H1 (cell line): ENCODE results near the gene TMEM79. TPM values are rescaled to one million over a fixed set of nuclear protein-coding genes. Genes with fewer than 3 reads are reported as not detected.

Experiments used
- CTCF ChIA-PET: fragments of 300-600 bp; sonication (Branson Sonifier 250); formaldehyde crosslinking; loops from one replicate; lab custom pipeline; 2021; ENCODE audit not compliant: partially characterized antibody; lab: Charles Lee
- POLR2A ChIA-PET: fragments of 300-600 bp; sonication (Branson Sonifier 250); formaldehyde crosslinking; loops from one replicate; lab custom pipeline; 2021; ENCODE audit warnings: inconsistent platforms; ENCODE audit not compliant: partially characterized antibody; lab: Charles Lee
- DNase-seq, 2 experiments: peaks; one replicate each; pipeline versions ENCODE4 v3.0.0 to v3.0.0-alpha.2; 2010 to 2022; ENCODE audit warnings: low spot score in 2 of 2, low read depth in 1 of 2, mixed read lengths in 1 of 2
- FAIRE-seq: peaks from 2 replicates; lab custom pipeline; 2011; peaks lifted over from hg19 to GRCh38; lab: Jason Lieb, UNC
- H2AFZ ChIP-seq: 2 replicates; pipeline ENCODE4 v1.8.1; 2012; ENCODE audit warnings: low read length, inconsistent platforms
- H2AK5ac ChIP-seq: 2 replicates; pipeline ENCODE4 v1.6.1; 2013; ENCODE audit warnings: low read depth, low read length
- H2BK120ac ChIP-seq: replicated peaks from 2 replicates; pipeline ENCODE3; 2013; ENCODE audit warnings: low read depth, low read length, inconsistent platforms
- H2BK12ac ChIP-seq: 2 replicates; pipeline ENCODE4 v1.6.1; 2013; ENCODE audit warnings: low read depth, low read length
- H2BK15ac ChIP-seq: 2 replicates; pipeline ENCODE4 v1.6.1; 2013; ENCODE audit warnings: low read length
- H2BK20ac ChIP-seq: 2 replicates; pipeline ENCODE4 v1.6.1; 2013; ENCODE audit warnings: low read length
- H2BK5ac ChIP-seq: 2 replicates; pipeline ENCODE4 v1.6.1; 2013; ENCODE audit warnings: low read depth, low read length
- H3K14ac ChIP-seq: 2 replicates; pipeline ENCODE4 v1.6.1; 2013; ENCODE audit warnings: inconsistent platforms; ENCODE audit not compliant: insufficient read length
- H3K18ac ChIP-seq: 2 replicates; pipeline ENCODE4 v1.6.1; 2013; ENCODE audit warnings: low read length; ENCODE audit errors: extremely low read depth
- H3K23ac ChIP-seq: 2 replicates; pipeline ENCODE4 v1.6.1; 2013; ENCODE audit warnings: inconsistent platforms; ENCODE audit not compliant: insufficient read length
- H3K23me2 ChIP-seq: 2 replicates; pipeline ENCODE4 v1.6.1; 2013; ENCODE audit warnings: low read depth, low read length
- H3K27ac ChIP-seq: 2 replicates; pipeline ENCODE4 v1.6.1; 2011; ENCODE audit warnings: low read depth, low read length, inconsistent platforms
- H3K27me3 ChIP-seq, 4 experiments: replicated peaks in 1 of 4; 1 replicate in 1 of 4; 2 replicates in 3 of 4; pipeline versions ENCODE4 v1.6.1 to v1.8.1; 2011 to 2013; ENCODE audit warnings: low read length in 3 of 4, mild to moderate bottlenecking in 3 of 4, inconsistent platforms in 2 of 4, mixed read lengths in 2 of 4, moderate library complexity in 1 of 4; ENCODE audit not compliant: control insufficient read depth in 3 of 4, insufficient read depth in 3 of 4; ENCODE audit errors: extremely low read depth in 1 of 4
- H3K36me3 ChIP-seq, 4 experiments: 2 replicates each; pipeline versions ENCODE4 v1.6.1 to v1.8.1; 2011 to 2013; ENCODE audit warnings: mild to moderate bottlenecking in 4 of 4, low read length in 3 of 4, moderate library complexity in 2 of 4, control low read depth in 1 of 4, inconsistent platforms in 1 of 4; ENCODE audit not compliant: insufficient read depth in 4 of 4, control insufficient read depth in 2 of 4
- H3K4ac ChIP-seq: replicated peaks from 2 replicates; pipeline ENCODE3; 2013; ENCODE audit warnings: low read length, low read depth, mixed read lengths, inconsistent platforms; ENCODE audit not compliant: insufficient read length
- H3K4me1 ChIP-seq, 4 experiments: replicated peaks in 1 of 4; 1 replicate in 1 of 4; 2 replicates in 3 of 4; pipeline versions ENCODE4 v1.6.1 to v1.8.1; 2011 to 2013; ENCODE audit warnings: low read length in 3 of 4, inconsistent platforms in 2 of 4, mixed read lengths in 1 of 4; ENCODE audit not compliant: insufficient read depth in 4 of 4, control insufficient read depth in 3 of 4
- H3K4me2 ChIP-seq, 2 experiments: 2 replicates each; pipeline versions ENCODE4 v1.6.1 to v1.8.1; 2011 to 2013; ENCODE audit warnings: low read depth in 2 of 2, low read length in 2 of 2, control low read depth in 1 of 2, inconsistent platforms in 1 of 2, mild to moderate bottlenecking in 1 of 2; ENCODE audit not compliant: insufficient read depth in 1 of 2
- H3K4me3 ChIP-seq, 4 experiments: fragments of 200-600, 300-600 bp in 1 of 4; sonication (generic), shearing (Covaris generic), sonication (Bioruptor Twin) in 1 of 4; 2 replicates each; pipeline versions ENCODE4 v1.5.1 to v1.8.1; 2011 to 2016; ENCODE audit warnings: low read length in 4 of 4, low read depth in 3 of 4, control low read depth in 2 of 4, inconsistent platforms in 2 of 4, mild to moderate bottlenecking in 2 of 4, mixed read lengths in 1 of 4, moderate library complexity in 1 of 4; ENCODE audit not compliant: insufficient read depth in 2 of 4; ENCODE audit errors: extremely low read depth in 1 of 4
- H3K56ac ChIP-seq: replicated peaks from 2 replicates; pipeline ENCODE3; 2013; ENCODE audit warnings: low read depth, mild to moderate bottlenecking, mixed read lengths, low read length, inconsistent platforms; ENCODE audit not compliant: insufficient read length
- H3K79me1 ChIP-seq: 2 replicates; pipeline ENCODE4 v1.6.1; 2013; ENCODE audit warnings: low read depth, low read length, control low read depth
- H3K79me2 ChIP-seq, 2 experiments: 2 replicates each; pipeline versions ENCODE4 v1.6.1 to v1.8.1; 2012 to 2013; ENCODE audit warnings: low read length in 2 of 2, mild to moderate bottlenecking in 2 of 2, inconsistent platforms in 1 of 2; ENCODE audit not compliant: insufficient read depth in 2 of 2, control insufficient read depth in 1 of 2
- H3K9ac ChIP-seq, 4 experiments: replicated peaks in 1 of 4; 1 replicate in 1 of 4; 2 replicates in 3 of 4; pipeline versions ENCODE4 v1.6.1 to v1.8.1; 2011 to 2013; ENCODE audit warnings: low read depth in 3 of 4, low read length in 3 of 4, control low read depth in 2 of 4, mild to moderate bottlenecking in 2 of 4, moderate library complexity in 2 of 4, inconsistent platforms in 1 of 4; ENCODE audit errors: extremely low read depth in 1 of 4
- H3K9me3 ChIP-seq, 2 experiments: 2 replicates each; pipeline versions ENCODE4 v1.6.1 to v1.8.1; 2012 to 2013; ENCODE audit warnings: mild to moderate bottlenecking in 2 of 2, moderate library complexity in 2 of 2, control low read depth in 1 of 2, inconsistent platforms in 1 of 2, low read depth in 1 of 2, low read length in 1 of 2, mixed read lengths in 1 of 2; ENCODE audit not compliant: insufficient read depth in 2 of 2
- H4K20me1 ChIP-seq, 2 experiments: replicated peaks in 1 of 2; 2 replicates each; pipeline versions ENCODE3 to v1.8.1; 2011 to 2013; ENCODE audit warnings: inconsistent platforms in 2 of 2, low read length in 2 of 2, mild to moderate bottlenecking in 1 of 2; ENCODE audit not compliant: insufficient read depth in 2 of 2, control insufficient read depth in 1 of 2
- H4K5ac ChIP-seq: 2 replicates; pipeline ENCODE4 v1.6.1; 2013; ENCODE audit warnings: low read length, low read depth, mixed read lengths, inconsistent platforms; ENCODE audit not compliant: insufficient read length
- H4K8ac ChIP-seq: 2 replicates; pipeline ENCODE4 v1.8.0; 2013; ENCODE audit warnings: mild to moderate bottlenecking, moderate library complexity, low read length, inconsistent platforms; ENCODE audit not compliant: insufficient read depth; ENCODE audit errors: extremely low read depth
- H4K91ac ChIP-seq: replicated peaks from 2 replicates; pipeline ENCODE3; 2013; ENCODE audit warnings: low read length, mixed read lengths, inconsistent platforms; ENCODE audit not compliant: insufficient read length
- BACH1 ChIP-seq: IDR thresholded peaks from 2 replicates; pipeline ENCODE4 v1.6.1; 2012; ENCODE audit warnings: low read length, improper control_type of control experiment
- EGR1 ChIP-seq: IDR thresholded peaks from 2 replicates; pipeline ENCODE4 v1.6.1; 2011; ENCODE audit warnings: low read depth, low read length, borderline replicate concordance
- EP300 ChIP-seq, 2 experiments: IDR thresholded peaks; 1 replicate in 1 of 2; 2 replicates in 1 of 2; pipeline ENCODE4 v1.6.1; 2011 to 2012; ENCODE audit warnings: low read depth in 2 of 2, low read length in 2 of 2, mild to moderate bottlenecking in 2 of 2, borderline replicate concordance in 1 of 2, inconsistent platforms in 1 of 2, moderate library complexity in 1 of 2
- POU5F1 ChIP-seq: IDR thresholded peaks from 2 replicates; pipeline ENCODE4 v1.6.1; 2011; ENCODE audit warnings: low read depth, mild to moderate bottlenecking, low read length, moderate library complexity
- RAD21 ChIP-seq, 2 experiments: IDR thresholded peaks in 1 of 2; conservative IDR thresholded peaks in 1 of 2; 2 replicates each; pipeline ENCODE4 v1.6.1; 2011; ENCODE audit warnings: low read depth in 2 of 2, low read length in 2 of 2, improper control_type of control experiment in 1 of 2, inconsistent platforms in 1 of 2, mild to moderate bottlenecking in 1 of 2, moderate library complexity in 1 of 2
- RXRA ChIP-seq: IDR thresholded peaks from 2 replicates; pipeline ENCODE4 v1.6.1; 2011; ENCODE audit warnings: low read depth, mild to moderate bottlenecking, low read length, moderate library complexity; ENCODE audit not compliant: insufficient read depth
- WGBS, 2 experiments: shearing (Covaris generic) in 1 of 2; methylation state at CpG; one replicate each; pipeline versions ENCODE4 v1.1.6 to v1.1.7; 2013 to 2015; ENCODE audit warnings: low lambda C conversion rate in 2 of 2, mixed read lengths in 2 of 2, inconsistent platforms in 1 of 2, low coverage in 1 of 2, missing lambda C conversion rate in 1 of 2; ENCODE audit not compliant: insufficient replicate concordance in 2 of 2, insufficient coverage in 1 of 2, insufficient read length in 1 of 2; ENCODE audit errors: extremely low coverage in 1 of 2, missing lambda C conversion rate in 1 of 2; 5-methylcytosine and 5-hydroxymethylcytosine counted together
- polyA plus RNA-seq, 7 experiments: library from polyadenylated mRNA; depleted of rRNA in 3 of 7; stranded (reverse) in 5 of 7; unstranded in 2 of 7; fragments of >200 nt in 5 of 7; fragments of 200-250 nt in 2 of 7; gene quantifications; 1 replicate in 5 of 7; 2 replicates in 1 of 7; 4 replicates in 1 of 7; pipeline versions ENCODE4 v1.2.1 to v1.2.3, GENCODE V29; 2011 to 2013; ENCODE audit warnings: missing spikeins in 2 of 7, mixed read lengths in 2 of 7
- total RNA-seq: library from RNA; stranded (reverse); fragmentation: NEBNext Ultra II Directional; extraction: Animal tissue kit (Norgen Biotek cat#: 25700); gene quantifications from 2 replicates; pipeline ENCODE4 v1.2.1, GENCODE V29; 2021
- TF ChIP-seq, protein P1 (sequence below): IDR thresholded peaks from 2 replicates; pipeline ENCODE4 v1.6.1; 2012; ENCODE audit warnings: inconsistent platforms

TMEM79 gene
- total and polyA plus RNA-seq, 2 of the 8 experiments (the other 6 are each of a cell fraction or from before 2014, with no cell fraction given), result 2.1 to 2.3 TPM

DNA sequence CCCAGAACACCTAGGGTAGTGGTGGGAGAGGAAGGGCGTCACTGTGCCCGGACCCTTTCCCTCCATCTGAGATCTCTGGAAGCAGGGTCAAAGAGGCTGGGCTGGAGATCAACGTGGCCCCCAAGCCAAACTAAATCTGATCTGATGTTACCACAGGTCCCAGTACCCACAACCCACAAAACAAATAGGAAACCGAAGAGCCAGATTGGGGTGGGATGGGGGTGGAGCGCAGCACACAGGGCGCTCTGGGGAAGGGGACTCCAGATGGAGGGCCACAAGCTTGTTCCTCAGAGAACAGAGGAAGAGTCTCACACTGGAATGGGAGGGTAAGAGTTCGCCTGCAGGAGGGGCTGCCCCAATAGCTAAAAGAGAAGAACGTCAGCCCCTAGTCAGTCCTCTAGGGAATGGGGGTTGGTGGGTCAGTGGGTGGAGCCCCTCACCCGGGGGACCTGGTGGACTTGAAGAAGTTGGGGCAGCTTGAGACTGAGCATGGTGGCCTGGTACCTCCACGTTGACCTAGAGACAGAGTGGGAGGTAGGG lies 37.8 kb upstream of the TMEM79 start:
- whole genome bisulfite sequencing, 2 experiments, result 91% methylated on average over 10 of the region's 10 CpGs; no CpG with 5 or more reads in 1 of the 2 experiments
- Histone ChIP-seq H3K23ac (no peak overlapping the region), H3K9ac (no peak overlapping the region), H3K4me2 (peak overlapping the region; percentile 30 to 50; a peak in 2 of 4 replicates), H3K79me1 (0 out of 2 replicates have a peak, but pooled peaks cover 2% of the 10 kb centered on the region), H2BK12ac (no peak overlapping the region), H2BK5ac (no peak overlapping the region), H3K4me1 (peaks cover 0 to 16% (median 9%) of the 10 kb centered on the region in 4 experiments), H3K14ac (no peak overlapping the region), H4K20me1 (peaks cover 2 to 11% of the 10 kb centered on the region in 2 experiments), H3K27me3 (no peaks in the 10 kb centered on the region), H3K4ac (no peak overlapping the region), H4K8ac (peak overlapping the region; percentile 79; the same call in 1 of the 2 replicates), H3K27ac (no peak overlapping the region), H3K79me2 (no peaks in the 10 kb centered on the region), H3K56ac (no peak overlapping the region), H3K36me3 (peaks cover 7 to 24% (median 14%) of the 10 kb centered on the region in 4 experiments), H3K4me3 (peak overlapping the region in 1 of 4 experiments; percentile 40; a peak in 2 of 8 replicates), H3K18ac (peak overlapping the region; percentile 48), H2AFZ (no peak overlapping the region), H4K91ac (no peak overlapping the region), H2BK20ac (no peak overlapping the region), H2AK5ac (0 out of 2 replicates have a peak overlapping the region, but pooled peaks have one; percentile 39), H2BK120ac (no peak overlapping the region), H2BK15ac (0 out of 2 replicates have a peak overlapping the region, but pooled peaks have one; percentile 8), H3K23me2 (no peaks in the 10 kb centered on the region), H3K9me3 (no peaks in the 10 kb centered on the region), H4K5ac (no peak overlapping the region)
- ChIA-PET CTCF (interaction anchor here (0.6 to 47.2 kb wide), 10 partner anchors 12 to 113 kb away, joined by 3 to 1265 read pairs (median 4); partner anchors contain the start of genes CCT3, SEMA4A and TSACC), POLR2A (interaction anchor here (1.0 to 11.8 kb wide), 22 partner anchors 11 to 279 kb away, joined by 3 to 102 read pairs (median 4); partner anchors contain the start of genes PMF1, SEMA4A, SLC25A44 and SMG5)
- TF ChIP-seq, protein P1, sequence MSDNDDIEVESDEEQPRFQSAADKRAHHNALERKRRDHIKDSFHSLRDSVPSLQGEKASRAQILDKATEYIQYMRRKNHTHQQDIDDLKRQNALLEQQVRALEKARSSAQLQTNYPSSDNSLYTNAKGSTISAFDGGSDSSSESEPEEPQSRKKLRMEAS, result no peak
- TF ChIP-seq POU5F1 (no peak), RAD21 (IDR thresholded peaks at IDR 0.05 in 1 of 2, conservative IDR thresholded peaks at IDR 0.05 in 1 of 2; ENCODE audit: low read depth in 2 of 2, low read length in 2 of 2) (no peak), BACH1 (no peak), EP300 (IDR thresholded peaks at IDR 0.05; ENCODE audit: borderline replicate concordance in 1 of 2, low read depth in 2 of 2, low read length in 2 of 2) (no peak), EGR1 (no peak), RXRA (no peak)
- DNase-seq, result no peak
- FAIRE-seq, result no peak
